ENCODE data around the gene CDH10.

Gene CDH10

GRCh38 chr5:24615159-24615558, 29.6 kb downstream of the CDH10 start:
- no peak for DNase-seq (ENCODE audit: low read depth)
- H3K4me3 ChIP-seq (ENCODE audit: low read length), result no peak overlapping the region
- TF ChIP-seq, protein P1, sequence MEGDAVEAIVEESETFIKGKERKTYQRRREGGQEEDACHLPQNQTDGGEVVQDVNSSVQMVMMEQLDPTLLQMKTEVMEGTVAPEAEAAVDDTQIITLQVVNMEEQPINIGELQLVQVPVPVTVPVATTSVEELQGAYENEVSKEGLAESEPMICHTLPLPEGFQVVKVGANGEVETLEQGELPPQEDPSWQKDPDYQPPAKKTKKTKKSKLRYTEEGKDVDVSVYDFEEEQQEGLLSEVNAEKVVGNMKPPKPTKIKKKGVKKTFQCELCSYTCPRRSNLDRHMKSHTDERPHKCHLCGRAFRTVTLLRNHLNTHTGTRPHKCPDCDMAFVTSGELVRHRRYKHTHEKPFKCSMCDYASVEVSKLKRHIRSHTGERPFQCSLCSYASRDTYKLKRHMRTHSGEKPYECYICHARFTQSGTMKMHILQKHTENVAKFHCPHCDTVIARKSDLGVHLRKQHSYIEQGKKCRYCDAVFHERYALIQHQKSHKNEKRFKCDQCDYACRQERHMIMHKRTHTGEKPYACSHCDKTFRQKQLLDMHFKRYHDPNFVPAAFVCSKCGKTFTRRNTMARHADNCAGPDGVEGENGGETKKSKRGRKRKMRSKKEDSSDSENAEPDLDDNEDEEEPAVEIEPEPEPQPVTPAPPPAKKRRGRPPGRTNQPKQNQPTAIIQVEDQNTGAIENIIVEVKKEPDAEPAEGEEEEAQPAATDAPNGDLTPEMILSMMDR (conservative IDR thresholded peaks at IDR 0.05; ENCODE audit: low read depth, low read length), result no peak

DNA sequence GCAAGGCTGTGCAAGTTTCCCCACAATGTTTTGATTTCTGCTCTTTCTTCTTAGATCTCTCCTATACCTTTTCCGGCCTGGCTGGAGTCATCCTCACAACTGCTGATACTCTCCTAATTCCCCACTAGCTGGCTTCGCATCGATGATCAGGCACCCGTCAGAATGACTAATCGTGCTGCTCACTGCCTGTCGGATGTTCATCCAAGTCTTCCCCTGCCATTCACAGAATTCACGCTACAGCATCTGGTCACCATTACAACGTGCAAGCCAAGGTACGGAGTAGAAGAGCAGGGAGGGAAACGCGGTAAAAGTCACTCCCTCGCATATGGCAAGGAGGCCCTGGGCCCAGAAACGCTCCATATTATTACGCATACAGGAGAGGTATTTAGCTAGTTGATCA, 35.1 kb downstream of the CDH10 start:
- no peak for DNase-seq (ENCODE audit: low read depth)
- TF ChIP-seq, protein P1 (conservative IDR thresholded peaks at IDR 0.05; ENCODE audit: low read depth, low read length), result no peak
- H3K4me3 ChIP-seq (ENCODE audit: low read length), result no peak overlapping the region

DNA sequence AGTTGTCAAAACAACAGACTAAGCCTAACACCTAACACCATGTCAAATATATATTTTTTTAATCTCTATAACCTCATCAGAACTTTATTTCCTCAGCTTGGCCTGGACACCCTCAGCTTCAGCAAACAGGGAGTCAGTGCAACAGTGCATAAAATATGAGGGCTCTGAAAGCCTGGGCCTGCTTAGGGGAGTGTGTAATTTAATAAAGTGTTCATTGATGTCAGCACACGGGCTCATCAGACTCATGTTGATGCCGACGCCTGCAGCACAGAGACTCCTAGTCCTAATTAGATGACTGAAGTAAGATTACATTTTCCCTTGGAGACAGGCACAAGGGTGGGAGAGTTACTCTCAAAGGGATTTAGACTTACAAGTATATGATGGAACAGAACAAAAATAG, 37.8 kb downstream of the CDH10 start:
- H3K4me3 ChIP-seq (ENCODE audit: low read length), result no peak overlapping the region
- TF ChIP-seq, protein P1 (conservative IDR thresholded peaks at IDR 0.05; ENCODE audit: low read depth, low read length), result no peak
- no peak for DNase-seq (ENCODE audit: low read depth)

DNA sequence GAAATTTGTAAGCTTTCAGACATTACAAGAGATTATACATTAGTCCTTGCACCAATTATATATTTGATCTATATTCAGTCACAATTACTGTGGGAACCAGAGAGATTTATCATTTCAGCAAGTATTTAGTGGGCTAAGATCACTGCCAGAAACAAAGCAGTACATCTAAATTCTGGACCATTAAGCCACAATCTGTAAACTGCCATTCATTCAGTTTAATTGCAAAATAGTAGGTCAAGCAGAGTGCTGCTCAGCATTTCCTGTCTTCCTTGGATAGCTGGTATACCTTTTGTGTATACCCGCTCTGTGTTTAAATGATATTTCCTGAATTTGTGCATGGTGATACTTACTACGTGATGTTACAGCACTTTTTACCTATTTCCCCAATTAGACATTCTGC, 42.6 kb downstream of the CDH10 start:
- no peak overlapping the region for H3K4me3 ChIP-seq (ENCODE audit: low read length)
- TF ChIP-seq, protein P1 (conservative IDR thresholded peaks at IDR 0.05; ENCODE audit: low read depth, low read length), result no peak
- DNase-seq (ENCODE audit: low read depth), result no peak

DNA sequence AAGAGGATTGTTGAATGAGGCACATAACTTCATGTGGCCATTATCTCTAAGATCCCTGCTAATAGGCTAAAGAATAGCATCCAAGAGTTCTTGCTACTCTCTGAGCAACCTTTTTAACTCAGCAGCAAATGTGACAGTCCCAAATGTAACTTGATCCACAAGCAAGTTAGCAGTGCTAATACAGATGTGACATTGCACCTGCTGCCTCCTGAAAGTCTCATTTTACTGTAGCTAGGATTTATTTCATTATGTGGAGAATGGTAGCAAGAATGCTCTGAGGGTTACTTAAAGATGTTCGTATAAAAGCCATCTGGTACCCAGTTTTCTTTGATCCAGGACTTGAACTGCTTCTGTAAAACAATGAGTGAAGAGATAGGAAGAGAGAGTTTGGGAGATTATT, 45.8 kb downstream of the CDH10 start:
- H3K4me3 ChIP-seq (ENCODE audit: low read length), result no peak overlapping the region
- no peak for DNase-seq (ENCODE audit: low read depth)
- TF ChIP-seq, protein P1 (conservative IDR thresholded peaks at IDR 0.05; ENCODE audit: low read depth, low read length), result no peak

DNA sequence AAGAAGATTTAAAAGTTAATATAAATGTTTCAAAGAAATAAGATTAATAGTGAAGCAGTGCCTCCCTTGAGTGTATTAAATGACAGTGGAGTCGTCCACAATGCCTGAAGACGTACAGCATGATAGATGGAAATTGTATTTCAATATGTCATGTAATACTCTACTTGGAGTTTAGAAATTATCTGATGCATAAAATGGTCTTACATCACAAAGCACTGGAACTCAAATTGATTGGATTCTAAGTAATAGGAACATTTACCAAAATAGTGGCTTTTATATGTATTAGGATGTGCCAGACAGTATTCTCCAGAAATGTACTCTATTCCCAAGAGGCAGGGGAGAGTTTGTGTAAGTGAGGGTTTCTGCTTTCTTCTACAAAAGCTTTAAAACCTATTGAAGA, 49.4 kb downstream of the CDH10 start:
- H3K4me3 ChIP-seq (ENCODE audit: low read length), result no peak overlapping the region
- TF ChIP-seq, protein P1 (conservative IDR thresholded peaks at IDR 0.05; ENCODE audit: low read depth, low read length), result no peak
- DNase-seq (ENCODE audit: low read depth), result no peak

GRCh38 chr5:24591426-24591825, 53.4 kb downstream of the CDH10 start:
- no peak overlapping the region for H3K4me3 ChIP-seq (ENCODE audit: low read length)
- TF ChIP-seq, protein P1 (conservative IDR thresholded peaks at IDR 0.05; ENCODE audit: low read depth, low read length), result no peak
- no peak for DNase-seq (ENCODE audit: low read depth)
